Measurements from ENCODE around the gene ZFAND5.
A peak's percentile ranks its signal among the peaks of the same experiment; 100 is the strongest.

ZFAND5 gene

DNA sequence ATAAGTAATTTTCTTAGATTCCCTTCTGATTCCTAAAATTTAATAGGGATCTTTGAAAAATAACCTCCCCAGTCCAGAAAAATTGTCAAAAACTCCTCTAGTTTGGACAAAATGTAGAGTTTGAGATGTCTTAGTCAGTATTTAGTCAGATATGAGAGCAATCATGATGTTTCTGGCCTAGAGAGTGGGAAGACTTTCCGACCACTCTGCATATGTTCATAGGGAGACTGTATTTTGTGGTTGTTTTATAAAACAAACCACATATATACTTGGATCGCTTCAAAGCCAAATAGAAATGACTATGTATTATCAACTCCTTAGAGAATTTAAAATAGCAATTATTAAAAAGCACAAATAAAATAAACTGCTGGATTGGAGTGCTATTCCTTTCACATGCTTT lies 15.8 kb downstream of the ZFAND5 start:
- TF ChIP-seq, protein P1, sequence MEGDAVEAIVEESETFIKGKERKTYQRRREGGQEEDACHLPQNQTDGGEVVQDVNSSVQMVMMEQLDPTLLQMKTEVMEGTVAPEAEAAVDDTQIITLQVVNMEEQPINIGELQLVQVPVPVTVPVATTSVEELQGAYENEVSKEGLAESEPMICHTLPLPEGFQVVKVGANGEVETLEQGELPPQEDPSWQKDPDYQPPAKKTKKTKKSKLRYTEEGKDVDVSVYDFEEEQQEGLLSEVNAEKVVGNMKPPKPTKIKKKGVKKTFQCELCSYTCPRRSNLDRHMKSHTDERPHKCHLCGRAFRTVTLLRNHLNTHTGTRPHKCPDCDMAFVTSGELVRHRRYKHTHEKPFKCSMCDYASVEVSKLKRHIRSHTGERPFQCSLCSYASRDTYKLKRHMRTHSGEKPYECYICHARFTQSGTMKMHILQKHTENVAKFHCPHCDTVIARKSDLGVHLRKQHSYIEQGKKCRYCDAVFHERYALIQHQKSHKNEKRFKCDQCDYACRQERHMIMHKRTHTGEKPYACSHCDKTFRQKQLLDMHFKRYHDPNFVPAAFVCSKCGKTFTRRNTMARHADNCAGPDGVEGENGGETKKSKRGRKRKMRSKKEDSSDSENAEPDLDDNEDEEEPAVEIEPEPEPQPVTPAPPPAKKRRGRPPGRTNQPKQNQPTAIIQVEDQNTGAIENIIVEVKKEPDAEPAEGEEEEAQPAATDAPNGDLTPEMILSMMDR (conservative IDR thresholded peaks at IDR 0.05; ENCODE audit: low read depth, low read length), result no peak

DNA sequence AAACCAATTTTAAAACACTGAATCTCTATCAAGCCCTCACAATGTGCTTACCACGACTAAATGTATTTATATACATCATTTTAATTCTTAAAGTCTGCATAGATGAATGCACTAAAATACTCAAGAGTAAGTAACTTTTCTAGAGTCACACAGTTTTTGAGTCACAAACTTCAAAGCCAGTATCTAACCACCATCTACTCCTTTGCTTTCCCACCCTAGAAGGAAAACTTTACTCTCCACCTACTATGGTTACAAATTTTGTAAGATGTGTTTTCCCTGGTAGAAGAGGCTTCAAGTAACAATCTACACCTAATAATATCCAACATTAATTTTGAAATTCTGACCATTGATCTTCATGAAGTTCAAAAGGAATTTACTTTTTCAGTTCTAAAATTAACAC lies 18.7 kb downstream of the ZFAND5 start:
- TF ChIP-seq, protein P1 (conservative IDR thresholded peaks at IDR 0.05; ENCODE audit: low read depth, low read length), result no peak
- no peak overlapping the region for H3K4me3 ChIP-seq (ENCODE audit: low read length)
- no peak for DNase-seq (ENCODE audit: low read depth)

More for the DNA sequence above, 15.8 kb downstream of the ZFAND5 start:
- no peak overlapping the region for H3K4me3 ChIP-seq (ENCODE audit: low read length)
- DNase-seq (ENCODE audit: low read depth), result no peak

DNA sequence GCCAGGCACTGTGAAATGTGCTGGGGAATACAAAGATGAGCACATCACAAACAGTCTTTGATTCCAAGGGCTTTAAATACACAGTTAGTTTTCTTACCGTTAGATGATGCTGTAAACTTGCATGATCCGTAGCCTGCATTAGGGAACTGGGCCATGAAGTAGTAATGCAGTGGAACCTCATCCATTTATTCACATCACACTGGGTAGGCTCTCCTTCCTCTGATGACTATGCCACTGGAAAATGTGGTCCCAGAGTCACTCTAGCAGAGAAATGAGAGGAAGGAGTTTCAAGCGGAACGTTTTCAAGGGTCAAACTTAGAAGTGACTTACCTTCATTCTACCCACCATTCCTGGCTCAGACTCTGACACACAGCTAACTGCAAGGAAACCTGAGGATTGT lies 26.4 kb downstream of the ZFAND5 start:
- TF ChIP-seq, protein P1 (conservative IDR thresholded peaks at IDR 0.05; ENCODE audit: low read depth, low read length), result no peak
- H3K4me3 ChIP-seq (ENCODE audit: low read length), result no peak overlapping the region
- DNase-seq (ENCODE audit: low read depth), result no peak

DNA sequence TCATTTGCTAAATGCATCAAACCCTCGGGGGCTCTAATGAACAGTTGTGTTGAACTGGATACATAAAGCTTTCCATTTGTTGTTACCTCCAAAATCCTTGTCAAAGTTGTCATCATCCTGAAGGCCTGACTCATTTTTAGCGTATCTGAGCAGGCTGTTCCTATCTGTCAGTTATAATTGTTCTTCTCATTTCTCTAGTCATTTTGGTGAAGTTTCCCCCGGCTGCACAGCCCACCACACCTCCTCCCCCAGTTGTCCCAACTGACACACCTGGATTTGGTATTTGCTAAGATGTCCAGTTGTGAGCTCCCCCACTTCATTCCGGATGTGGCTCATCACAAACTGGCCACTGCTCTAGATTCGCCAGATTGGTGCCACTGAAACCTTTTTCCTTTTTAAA lies 27.7 kb downstream of the ZFAND5 start:
- no peak for DNase-seq (ENCODE audit: low read depth)
- no peak overlapping the region for H3K4me3 ChIP-seq (ENCODE audit: low read length)
- TF ChIP-seq, protein P1 (conservative IDR thresholded peaks at IDR 0.05; ENCODE audit: low read depth, low read length), result no peak

DNA sequence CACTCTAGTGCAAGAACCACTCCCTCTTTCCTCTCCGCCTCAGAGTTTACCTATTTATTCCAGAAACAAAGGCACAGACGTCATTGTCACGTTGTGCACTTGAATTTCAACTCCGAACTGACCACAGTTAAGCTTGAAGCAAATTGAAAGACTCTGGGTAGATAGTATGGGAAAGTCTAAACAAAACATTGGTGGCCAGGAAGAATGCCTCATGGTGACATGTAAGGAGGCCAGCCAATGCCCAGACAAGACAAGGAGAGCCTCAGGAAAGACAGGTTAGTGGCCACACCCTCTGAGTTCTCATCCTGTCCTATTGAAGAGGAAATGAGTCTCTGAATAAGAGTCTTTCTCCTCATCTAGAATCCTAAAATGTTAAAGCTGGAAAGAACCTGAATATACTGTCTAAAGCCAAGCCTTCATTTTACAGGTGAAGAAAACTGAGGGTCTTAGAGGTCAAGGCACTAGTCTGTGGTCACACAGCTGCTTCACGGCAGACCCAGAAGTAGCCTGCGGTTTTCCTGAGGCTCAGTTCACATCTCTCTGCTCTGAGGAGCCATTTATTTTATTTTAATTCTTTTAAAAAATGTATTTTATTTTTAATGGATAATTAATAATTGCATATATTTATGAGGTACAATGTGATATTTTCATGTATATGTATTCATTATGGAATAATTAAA lies 30.2 kb downstream of the ZFAND5 start:
- DNase-seq (ENCODE audit: low read depth), result no peak
- H3K4me3 ChIP-seq (ENCODE audit: low read length), result no peak overlapping the region
- TF ChIP-seq, protein P1 (conservative IDR thresholded peaks at IDR 0.05; ENCODE audit: low read depth, low read length), result no peak

DNA sequence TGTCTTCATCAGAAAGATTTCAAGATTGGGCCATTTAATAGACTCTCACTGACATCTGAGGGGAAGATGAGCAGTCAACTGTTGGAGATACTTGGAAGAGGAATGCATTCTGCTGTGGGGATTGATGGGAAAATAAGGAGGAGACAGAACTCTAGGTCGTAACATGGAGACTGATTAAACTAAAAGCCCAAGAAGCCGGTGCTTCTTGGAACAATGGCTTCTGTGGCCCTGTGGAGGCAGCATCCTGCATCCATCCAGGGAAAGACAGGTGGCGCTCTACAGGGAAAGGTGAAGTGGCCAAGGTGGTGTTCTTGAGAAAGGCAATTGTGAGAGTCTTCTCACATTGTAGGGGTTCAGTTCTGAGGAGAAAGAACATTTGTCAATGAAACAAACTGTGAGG lies 31.3 kb downstream of the ZFAND5 start:
- H3K4me3 ChIP-seq (ENCODE audit: low read length), result no peak overlapping the region
- no peak for DNase-seq (ENCODE audit: low read depth)
- TF ChIP-seq, protein P1 (conservative IDR thresholded peaks at IDR 0.05; ENCODE audit: low read depth, low read length), result peak; percentile 29

DNA sequence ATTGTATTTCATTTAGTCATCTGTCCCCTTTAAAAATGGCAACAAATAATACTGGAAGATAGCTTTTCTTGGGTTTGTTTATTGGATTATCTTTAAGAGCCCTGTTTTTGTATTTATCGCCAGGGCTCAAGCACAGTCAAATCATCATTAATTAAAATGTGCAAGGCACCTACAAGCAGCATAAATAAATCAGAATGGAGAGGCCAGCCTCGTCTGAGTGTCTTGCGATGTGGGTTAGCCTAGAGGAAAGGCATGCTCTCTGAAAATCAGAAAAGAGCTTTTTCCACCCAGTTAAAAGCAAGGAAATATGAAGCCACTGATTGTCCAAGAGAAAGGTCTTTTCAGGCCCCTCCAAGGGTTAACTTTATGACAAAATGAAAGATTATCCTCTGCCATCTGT lies 31.8 kb downstream of the ZFAND5 start:
- no peak for DNase-seq (ENCODE audit: low read depth)
- no peak overlapping the region for H3K4me3 ChIP-seq (ENCODE audit: low read length)
- TF ChIP-seq, protein P1 (conservative IDR thresholded peaks at IDR 0.05; ENCODE audit: low read depth, low read length), result no peak
